ENCODE results near the gene KCNQ1.

Gene KCNQ1

DNA sequence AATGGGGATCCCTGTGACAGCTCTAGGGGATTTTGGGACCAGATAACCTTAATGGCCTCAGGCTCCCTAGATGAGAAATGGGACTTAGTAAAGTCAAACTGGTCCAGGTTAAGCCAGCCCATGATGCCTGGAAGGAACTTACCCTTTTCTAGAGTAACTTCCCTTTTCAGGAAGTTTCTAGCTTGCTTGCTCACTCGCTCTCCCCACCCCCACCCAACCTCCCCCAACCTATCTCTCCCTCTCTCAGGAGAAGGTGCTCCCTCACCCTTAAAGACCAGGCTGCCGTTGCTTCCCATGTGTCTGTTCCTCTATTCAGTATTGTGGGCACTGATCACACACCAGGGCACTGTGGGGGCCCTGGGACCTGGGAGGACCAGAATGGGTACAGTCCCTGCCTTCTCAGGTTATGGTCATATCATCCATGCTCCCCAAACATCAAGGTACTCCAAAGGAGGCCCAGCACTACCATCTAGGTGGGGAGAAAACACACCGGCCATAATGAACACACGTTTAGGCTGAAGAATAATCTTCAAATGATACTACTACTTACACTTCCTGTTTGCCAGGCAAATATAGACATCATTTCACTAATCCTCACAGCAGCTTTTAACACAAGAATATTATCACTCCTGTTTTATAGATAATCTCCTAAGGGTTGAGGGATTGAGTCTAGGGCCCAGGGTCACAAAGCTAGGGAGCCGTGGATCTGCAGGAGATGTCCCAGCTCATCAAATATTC lies 236.8 kb downstream of the KCNQ1 start:
- H3K9me3 ChIP-seq (ENCODE audit: severe bottlenecking), result no peaks in the 10 kb centered on the region
- peaks cover 10% of the 10 kb centered on the region for H3K36me3 ChIP-seq
- peak; percentile 2 for DNase-seq
- H3K27ac ChIP-seq, result no peak overlapping the region
- H3K27me3 ChIP-seq (ENCODE audit: insufficient read depth, low read depth, severe bottlenecking), result no peaks in the 10 kb centered on the region
- no peak overlapping the region for H3K4me3 ChIP-seq (ENCODE audit: low read depth, low read length)
- TF ChIP-seq CTCF (IDR thresholded peaks at IDR 0.05; ENCODE audit: low read depth, low read length), result no peak

- TF ChIP-seq CTCF (IDR thresholded peaks at IDR 0.05; ENCODE audit: low read depth, low read length), result no peak
- no peak for DNase-seq
- no peaks in the 10 kb centered on the region for H3K27me3 ChIP-seq (ENCODE audit: insufficient read depth, low read depth, severe bottlenecking)
- no peaks in the 10 kb centered on the region for H3K9me3 ChIP-seq (ENCODE audit: severe bottlenecking)
- H3K27ac ChIP-seq, result no peak overlapping the region
- no peak overlapping the region for H3K4me3 ChIP-seq (ENCODE audit: low read depth, low read length)
- peaks cover 7% of the 10 kb centered on the region for H3K36me3 ChIP-seq
Measured at GRCh38 chr11:2683806-2684205, 239.0 kb downstream of the KCNQ1 start.

- no peaks in the 10 kb centered on the region for H3K27me3 ChIP-seq (ENCODE audit: insufficient read depth, low read depth, severe bottlenecking)
- no peak overlapping the region for H3K4me3 ChIP-seq (ENCODE audit: low read depth, low read length)
- H3K9me3 ChIP-seq (ENCODE audit: severe bottlenecking), result no peaks in the 10 kb centered on the region
- peaks cover 7% of the 10 kb centered on the region for H3K36me3 ChIP-seq
- H3K27ac ChIP-seq, result no peak overlapping the region
- TF ChIP-seq CTCF (IDR thresholded peaks at IDR 0.05; ENCODE audit: low read depth, low read length), result no peak
- no peak for DNase-seq
Measured at GRCh38 chr11:2684581-2684980, 239.8 kb downstream of the KCNQ1 start.

- no peak overlapping the region for H3K27ac ChIP-seq
- DNase-seq, result no peak
- peaks cover 7% of the 10 kb centered on the region for H3K36me3 ChIP-seq
- no peak overlapping the region for H3K4me3 ChIP-seq (ENCODE audit: low read depth, low read length)
- TF ChIP-seq CTCF (IDR thresholded peaks at IDR 0.05; ENCODE audit: low read depth, low read length), result no peak
- H3K9me3 ChIP-seq (ENCODE audit: severe bottlenecking), result no peaks in the 10 kb centered on the region
- no peaks in the 10 kb centered on the region for H3K27me3 ChIP-seq (ENCODE audit: insufficient read depth, low read depth, severe bottlenecking)
Measured at GRCh38 chr11:2685051-2685450, 240.2 kb downstream of the KCNQ1 start.

DNA sequence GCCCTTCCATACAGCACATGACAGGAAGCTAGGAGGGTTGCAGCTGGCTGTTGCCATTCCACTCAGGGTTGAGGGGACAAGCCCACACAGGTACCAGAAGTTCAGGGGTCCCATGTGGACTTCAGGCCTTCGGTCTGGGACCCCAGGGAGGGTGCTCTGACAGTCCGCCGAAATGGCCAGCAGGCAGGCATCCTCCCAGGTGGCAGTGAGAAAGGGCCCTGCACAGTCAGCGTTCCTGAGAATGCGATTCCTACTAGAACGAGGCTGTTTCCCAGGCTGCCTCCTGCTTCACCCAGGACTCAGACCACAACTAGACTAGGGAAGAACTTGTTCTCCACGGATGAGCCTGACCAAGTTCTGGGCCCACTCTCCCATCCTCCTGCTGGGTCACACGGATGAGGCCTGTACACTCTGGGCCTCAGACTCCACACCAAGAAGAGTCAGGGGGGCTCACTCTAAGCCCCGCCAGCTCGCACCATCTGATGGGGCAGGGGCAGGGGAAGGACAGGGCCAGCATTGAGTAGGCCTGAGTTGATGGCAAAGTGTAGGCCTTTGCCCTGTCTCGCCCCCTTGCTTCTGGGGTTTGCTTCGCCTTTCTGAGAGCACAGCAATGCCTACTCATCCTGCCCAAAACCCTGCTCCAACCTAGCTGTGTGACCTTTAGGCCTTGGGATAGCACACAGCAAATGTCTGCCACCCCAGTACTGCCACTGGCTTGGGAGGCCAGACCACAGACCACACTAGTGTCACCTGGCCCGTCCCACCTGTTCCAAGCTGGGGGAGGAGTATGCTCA lies 241.0 kb downstream of the KCNQ1 start:
- Histone ChIP-seq H3K9me3 (ENCODE audit: severe bottlenecking) (no peaks in the 10 kb centered on the region), H3K27me3 (ENCODE audit: insufficient read depth, low read depth, severe bottlenecking) (no peaks in the 10 kb centered on the region), H3K27ac (no peak overlapping the region), H3K36me3 (peaks cover 9% of the 10 kb centered on the region), H3K4me3 (ENCODE audit: low read depth, low read length) (no peak overlapping the region)
- no peak for DNase-seq
- no peak for TF ChIP-seq CTCF (IDR thresholded peaks at IDR 0.05; ENCODE audit: low read depth, low read length)
